Measurements from ENCODE around the gene LAMA2. TPM values are rescaled to one million over a fixed set of nuclear protein-coding genes. Genes with fewer than 3 reads are reported as not detected.

The LAMA2 gene
- total RNA-seq, 1 experiment from 2014 or later, result 2.2 TPM

- Mint-ChIP-seq H3K27ac (ENCODE audit: low read depth, unreplicated experiment) (no peak overlapping the region), H3K4me1 (ENCODE audit: insufficient read depth, unreplicated experiment) (peaks cover 9% of the 10 kb centered on the region), H3K27me3 (ENCODE audit: insufficient read depth, unreplicated experiment) (no peaks in the 10 kb centered on the region), H3K9me3 (ENCODE audit: unreplicated experiment) (no peaks in the 10 kb centered on the region), H3K4me3 (ENCODE audit: unreplicated experiment) (no peak overlapping the region), H3K36me3 (ENCODE audit: insufficient read depth, unreplicated experiment) (peaks cover 5% of the 10 kb centered on the region)
- BruUV-seq (replicated peaks), result no TSS peak
- no peak for TF ChIP-seq CTCF (IDR thresholded peaks at IDR 0.05; ENCODE audit: unreplicated experiment)
- POLR2A ChIA-PET, result interaction anchor here (1.4 kb wide), 1 partner anchor 66 kb away, joined by 3 read pairs; no protein-coding TSS in a partner anchor
- CTCF ChIA-PET, result interaction anchor here (1.1 kb wide), 1 partner anchor 68 kb away, joined by 3 read pairs; no protein-coding TSS in a partner anchor
- intact Hi-C loops (cut with micrococcal nuclease), result no loop called here
- DNase-seq (ENCODE audit: unreplicated experiment), result no peak
These were observed 624.3 kb downstream of the LAMA2 start for GRCh38 chr6:129507059-129507807.

- Mint-ChIP-seq H3K36me3 (ENCODE audit: insufficient read depth, unreplicated experiment) (peaks cover 5% of the 10 kb centered on the region), H3K4me3 (ENCODE audit: unreplicated experiment) (no peak overlapping the region), H3K27ac (ENCODE audit: low read depth, unreplicated experiment) (no peak overlapping the region), H3K27me3 (ENCODE audit: insufficient read depth, unreplicated experiment) (no peaks in the 10 kb centered on the region), H3K4me1 (ENCODE audit: insufficient read depth, unreplicated experiment) (peaks cover 5% of the 10 kb centered on the region), H3K9me3 (ENCODE audit: unreplicated experiment) (no peaks in the 10 kb centered on the region)
- DNase-seq (ENCODE audit: unreplicated experiment), result no peak
- intact Hi-C loops (cut with micrococcal nuclease), result no loop called here
- TF ChIP-seq CTCF (IDR thresholded peaks at IDR 0.05; ENCODE audit: unreplicated experiment), result no peak
- ChIA-PET POLR2A (interaction anchor here (0.7 to 1.4 kb wide), 2 partner anchors 65 to 1710 kb away, joined by 3 read pairs; no protein-coding TSS in a partner anchor), CTCF (no interaction called here)
- BruUV-seq (replicated peaks), result no TSS peak
These were observed 624.9 kb downstream of the LAMA2 start for GRCh38 chr6:129507846-129508245.

GRCh38 chr6:129508477-129509145 lies 625.7 kb downstream of the LAMA2 start:
- H3K4me1 Mint-ChIP-seq (ENCODE audit: insufficient read depth, unreplicated experiment), result peaks cover 5% of the 10 kb centered on the region
- POLR2A ChIA-PET, result interaction anchor here (0.7 kb wide), 1 partner anchor 1711 kb away, joined by 3 read pairs; no protein-coding TSS in a partner anchor
- no peaks in the 10 kb centered on the region for H3K9me3 Mint-ChIP-seq (ENCODE audit: unreplicated experiment)
- H3K27me3 Mint-ChIP-seq (ENCODE audit: insufficient read depth, unreplicated experiment), result no peaks in the 10 kb centered on the region
- CTCF ChIA-PET, result interaction anchor here (0.6 to 0.7 kb wide), 2 partner anchors 9 to 17 kb away, joined by 3 read pairs; no protein-coding TSS in a partner anchor
- DNase-seq (ENCODE audit: unreplicated experiment), result no peak
- BruUV-seq (replicated peaks), result no TSS peak
- H3K27ac Mint-ChIP-seq (ENCODE audit: low read depth, unreplicated experiment), result no peak overlapping the region
- H3K36me3 Mint-ChIP-seq (ENCODE audit: insufficient read depth, unreplicated experiment), result peaks cover 5% of the 10 kb centered on the region
- no peak overlapping the region for H3K4me3 Mint-ChIP-seq (ENCODE audit: unreplicated experiment)
- TF ChIP-seq CTCF (IDR thresholded peaks at IDR 0.05; ENCODE audit: unreplicated experiment), result no peak
- intact Hi-C loops (cut with micrococcal nuclease), result no loop called here

- Mint-ChIP-seq H3K36me3 (ENCODE audit: insufficient read depth, unreplicated experiment) (peaks cover 5% of the 10 kb centered on the region), H3K4me3 (ENCODE audit: unreplicated experiment) (no peak overlapping the region), H3K27ac (ENCODE audit: low read depth, unreplicated experiment) (no peak overlapping the region), H3K27me3 (ENCODE audit: insufficient read depth, unreplicated experiment) (no peaks in the 10 kb centered on the region), H3K9me3 (ENCODE audit: unreplicated experiment) (no peaks in the 10 kb centered on the region), H3K4me1 (ENCODE audit: insufficient read depth, unreplicated experiment) (peaks cover 5% of the 10 kb centered on the region)
- DNase-seq (ENCODE audit: unreplicated experiment), result no peak
- POLR2A ChIA-PET, result no interaction called here
- no peak for TF ChIP-seq CTCF (IDR thresholded peaks at IDR 0.05; ENCODE audit: unreplicated experiment)
- intact Hi-C loops (cut with micrococcal nuclease), result no loop called here
- BruUV-seq (replicated peaks), result no TSS peak
- CTCF ChIA-PET, result interaction anchor here (0.6 to 1.1 kb wide), 4 partner anchors 18 to 1360 kb away, joined by 3 to 4 read pairs (median 3); no protein-coding TSS in a partner anchor
These were observed 628.0 kb downstream of the LAMA2 start for GRCh38 chr6:129510950-129511349.
